Ovary (tissue), 3 donors: ENCODE measurements around the gene CKAP5.

ENCODE experiments used
- CTCF ChIP-seq, 3 donors: fragments of 450-650 bp in 2 of 3; fragments of 200-600 bp in 1 of 3; IDR thresholded peaks; one replicate each; pipeline versions ENCODE4 v1.5.1 to v1.8.0; 2016 to 2022; ENCODE audit warnings: antibody characterized with exemption in 3 of 3, mild to moderate bottlenecking in 1 of 3
- EP300 ChIP-seq: sonication (generic); formaldehyde crosslinking; IDR thresholded peaks from one replicate; pipeline ENCODE4 v1.6.1; 2017; ENCODE audit warnings: antibody characterized with exemption
- POLR2A ChIP-seq: fragments of 450-650 bp; IDR thresholded peaks from one replicate; pipeline ENCODE4 v1.6.1; 2017; ENCODE audit warnings: antibody characterized with exemption, mild to moderate bottlenecking, moderate library complexity
- donor health status: DM: no; HTN: no; CAD: no.

GRCh38 chr11:46801694-46802470 lies 44.2 kb downstream of the CKAP5 start:
- TF ChIP-seq CTCF (IDR thresholded peaks at IDR 0.05) = no peak
- TF ChIP-seq POLR2A = no peak
- no peak for TF ChIP-seq EP300
